NCI-H128 (cell line): Measurements from ENCODE around the gene TNNI3K.

ENCODE experiments used
- DNase-seq: peaks from one replicate; lab custom pipeline; 2025; ENCODE audit not compliant: unreplicated experiment; lab: John Stamatoyannopoulos, UW

TNNI3K gene

DNA sequence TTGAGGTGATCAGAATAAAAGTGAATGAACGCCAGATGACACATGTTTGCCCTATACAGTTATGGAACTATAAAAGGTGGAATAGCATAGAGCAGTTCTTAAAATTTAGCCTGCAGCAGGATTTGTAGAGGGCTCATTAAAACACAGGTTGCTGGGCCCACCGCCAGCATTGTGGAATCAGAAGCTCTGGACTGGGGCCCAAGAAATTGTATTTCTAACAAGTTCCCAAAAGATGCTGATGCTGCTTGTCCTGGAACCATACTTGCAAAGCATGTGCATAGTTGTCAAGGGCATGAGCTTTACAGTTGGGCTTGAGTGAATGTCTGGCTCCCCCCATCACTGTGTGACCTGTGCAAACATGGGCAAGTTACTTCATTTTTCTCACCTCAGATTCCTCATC is 314.7 kb downstream of the TNNI3K start:
- DNase-seq: no peak

GRCh38 chr1:74570797-74571492 is 335.8 kb downstream of the TNNI3K start:
- no peak for DNase-seq

DNA sequence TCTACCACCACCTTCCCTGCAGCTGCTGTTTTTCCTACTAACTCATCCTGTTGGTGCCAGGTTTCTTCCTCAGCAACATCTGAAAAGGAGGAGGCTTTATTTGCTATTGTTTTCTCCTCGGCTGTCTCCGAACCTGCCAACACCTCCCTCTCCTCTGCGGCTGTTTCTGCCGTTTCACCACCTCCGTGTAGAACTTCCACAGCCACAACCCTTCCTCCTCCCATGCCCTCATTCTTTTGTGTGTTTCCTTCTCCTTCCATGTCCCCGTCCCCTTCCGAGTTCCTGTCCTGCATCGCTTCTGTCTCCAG is 336.3 kb downstream of the TNNI3K start:
- DNase-seq: no peak

DNA sequence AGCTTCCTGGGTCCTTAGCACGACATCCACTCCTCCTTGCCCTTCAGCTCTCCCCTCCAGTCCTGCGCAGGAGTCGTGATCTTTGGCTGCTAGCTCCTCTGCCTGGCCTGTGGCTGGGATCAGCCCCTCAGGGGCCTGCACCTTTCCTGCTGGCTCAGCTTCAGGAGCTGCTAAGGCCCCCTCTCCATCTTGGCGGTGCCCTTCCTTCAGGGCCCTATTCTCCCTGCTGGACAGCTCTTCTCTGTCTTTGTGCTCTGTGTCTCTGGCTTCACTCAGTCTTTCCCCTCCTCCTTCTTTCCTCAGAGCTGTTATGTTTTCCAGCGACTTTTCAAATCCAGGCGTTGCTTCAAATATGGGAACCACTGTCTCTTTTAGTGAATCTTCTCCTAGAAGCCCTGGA is 336.7 kb downstream of the TNNI3K start:
- DNase-seq: no peak

- DNase-seq: no peak
Measured at GRCh38 chr1:74578101-74578500, 342.9 kb downstream of the TNNI3K start.

DNA sequence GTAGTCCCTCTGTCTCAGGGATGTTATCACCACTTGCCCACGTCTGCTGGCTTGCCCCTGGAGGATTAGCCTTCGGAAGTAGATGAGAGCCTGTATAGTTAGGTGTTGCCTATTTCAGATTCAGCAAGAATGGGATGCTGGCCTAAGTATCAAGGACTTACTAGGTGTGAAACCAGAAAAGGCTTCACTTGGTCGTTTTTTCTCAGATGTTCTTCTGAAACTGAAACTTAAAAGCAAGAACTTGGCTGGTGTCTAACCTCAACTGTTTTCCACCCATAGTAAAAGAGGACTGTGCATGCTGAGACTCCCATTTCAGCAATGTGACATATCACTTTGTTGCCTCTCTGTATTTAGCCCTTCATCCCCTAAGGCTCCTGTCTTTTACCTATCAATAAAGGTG is 344.2 kb downstream of the TNNI3K start:
- DNase-seq: no peak

GRCh38 chr1:74583397-74583796 is 348.2 kb downstream of the TNNI3K start:
- no peak for DNase-seq

DNA sequence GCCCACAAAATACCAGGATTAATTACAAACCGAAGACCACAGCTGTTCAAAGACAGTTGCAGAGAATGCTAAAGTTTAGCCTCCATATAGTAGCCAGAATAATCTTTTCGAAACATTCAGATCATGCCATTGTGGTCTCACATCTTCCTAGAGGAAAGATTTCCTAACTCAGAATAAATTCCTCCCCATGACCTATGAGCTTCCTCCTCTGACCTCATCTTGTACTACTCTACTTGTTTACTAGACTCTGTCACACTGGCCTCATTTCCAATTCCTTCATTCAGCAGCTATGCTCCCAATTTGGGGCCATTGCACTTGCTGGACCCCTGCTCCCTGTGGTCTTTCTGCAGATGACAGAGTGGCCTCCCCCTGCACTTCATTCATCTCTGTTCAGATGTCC is 349.0 kb downstream of the TNNI3K start:
- no peak for DNase-seq

GRCh38 chr1:74586253-74586897 is 351.2 kb downstream of the TNNI3K start:
- DNase-seq: no peak

- no peak for DNase-seq
Measured at GRCh38 chr1:74587888-74588287, 352.7 kb downstream of the TNNI3K start.

- DNase-seq: no peak
Measured at GRCh38 chr1:74590288-74590687, 355.1 kb downstream of the TNNI3K start.

GRCh38 chr1:74591949-74592348 is 356.8 kb downstream of the TNNI3K start:
- DNase-seq: no peak

- DNase-seq: no peak
Measured at GRCh38 chr1:74592580-74593355, 357.6 kb downstream of the TNNI3K start.
